Measurements from ENCODE around the gene ZNF672.
A peak's percentile ranks its signal among the peaks of the same experiment; 100 is the strongest.
"Not testable (repeated sequence)": the region's sequence is repeated elsewhere in the genome, so short reads cannot be mapped to it uniquely, and the experiment has no call there.

The ZNF672 gene

GRCh38 chr1:248857201-248857600, 19.2 kb downstream of the ZNF672 start:
- DNase-seq, result no peak

DNA sequence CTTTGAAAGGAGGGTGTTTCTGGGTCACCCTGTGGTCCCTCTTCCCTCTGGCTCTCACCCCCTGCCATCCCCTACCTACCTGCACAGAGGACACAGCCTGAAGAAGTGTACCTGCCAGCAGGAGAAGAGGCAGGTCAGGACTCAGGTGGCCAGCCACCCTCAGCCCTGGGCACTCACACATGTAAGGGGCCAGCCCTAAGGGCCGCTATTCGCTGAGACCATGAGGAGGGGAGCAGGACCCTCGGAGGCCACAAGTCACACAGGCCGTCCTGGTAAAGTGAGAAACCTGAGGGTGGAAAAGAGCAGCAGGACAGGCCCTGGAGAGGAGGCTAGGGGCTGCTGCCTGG, 19.7 kb downstream of the ZNF672 start:
- DNase-seq, result no peak

GRCh38 chr1:248858096-248858890, 20.3 kb downstream of the ZNF672 start:
- DNase-seq, result peak; percentile 61 to 73

DNA sequence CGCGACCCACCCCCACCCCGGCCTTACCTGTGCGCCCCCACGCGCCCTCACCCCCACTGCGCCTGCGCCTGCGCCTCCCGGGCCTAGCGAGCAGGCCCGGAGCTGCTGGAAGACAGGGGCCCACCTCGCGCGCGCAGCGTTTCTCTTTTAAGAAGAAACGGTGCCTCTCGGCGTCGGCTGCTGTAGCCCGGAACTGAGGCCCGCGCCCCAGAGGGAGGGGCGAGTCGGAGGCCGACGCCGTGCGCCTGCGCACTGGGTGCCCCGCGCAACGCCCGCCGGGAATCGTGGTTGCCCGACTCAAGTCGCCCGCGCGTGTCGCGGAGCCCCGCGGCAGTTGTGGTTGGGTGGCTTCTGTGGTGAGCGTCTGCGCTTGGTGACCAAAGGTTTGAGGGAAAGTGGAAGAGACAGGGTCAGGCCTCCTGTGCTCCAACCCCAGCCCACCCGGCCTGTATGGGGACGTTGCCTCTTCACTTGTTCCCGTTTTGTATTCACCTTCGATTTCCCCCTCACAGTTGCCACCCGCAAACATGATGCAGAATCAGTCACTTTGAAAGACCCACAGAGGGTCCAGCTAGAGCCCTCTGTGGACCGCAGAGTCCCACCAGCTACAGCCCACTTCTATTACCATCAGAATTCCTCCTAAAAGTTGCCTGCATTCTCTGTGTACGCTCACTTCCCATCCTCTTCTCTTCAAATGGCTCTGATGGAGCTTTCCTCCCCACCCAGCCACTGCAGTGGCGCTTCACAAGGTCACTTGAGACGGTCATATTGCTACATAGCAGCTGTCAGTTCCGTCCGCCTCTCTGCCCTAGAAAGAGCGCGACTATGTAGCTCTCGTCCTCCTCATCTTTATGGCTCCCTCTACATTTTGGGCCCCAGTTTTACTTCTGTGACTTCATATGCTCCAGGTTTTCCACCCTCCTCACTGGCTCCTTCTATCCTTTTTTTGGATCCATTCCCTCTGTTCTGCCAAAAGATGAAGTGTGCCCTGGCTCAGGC, 21.2 kb downstream of the ZNF672 start, which contains the start of gene ZNF692:
TSS of gene ZNF692 (minus strand) at position 195 of the 999 bp plus-strand sequence. CDS start 776 bp downstream, outside the sequence.
- DNase-seq, result peak; percentile 98

DNA sequence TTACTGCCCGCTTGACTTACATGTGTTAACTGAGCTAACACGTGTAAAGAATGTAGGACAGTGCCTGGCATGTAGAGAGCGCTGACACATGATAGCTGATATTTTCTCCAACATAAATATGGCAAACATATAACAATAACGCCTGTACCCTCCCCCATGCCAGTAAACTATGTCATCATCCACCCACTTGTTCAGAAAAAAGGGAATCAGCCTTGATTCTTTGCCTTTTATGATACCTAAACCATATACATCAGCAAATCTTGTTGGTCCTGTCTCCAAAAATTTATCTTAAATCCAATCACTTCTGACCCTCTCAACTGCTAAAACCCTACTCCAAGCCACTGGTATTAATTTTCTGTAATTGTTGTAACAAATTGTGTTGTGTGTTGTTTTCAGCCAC, 22.0 kb downstream of the ZNF672 start:
- DNase-seq, result peak; percentile 33 to 49

DNA sequence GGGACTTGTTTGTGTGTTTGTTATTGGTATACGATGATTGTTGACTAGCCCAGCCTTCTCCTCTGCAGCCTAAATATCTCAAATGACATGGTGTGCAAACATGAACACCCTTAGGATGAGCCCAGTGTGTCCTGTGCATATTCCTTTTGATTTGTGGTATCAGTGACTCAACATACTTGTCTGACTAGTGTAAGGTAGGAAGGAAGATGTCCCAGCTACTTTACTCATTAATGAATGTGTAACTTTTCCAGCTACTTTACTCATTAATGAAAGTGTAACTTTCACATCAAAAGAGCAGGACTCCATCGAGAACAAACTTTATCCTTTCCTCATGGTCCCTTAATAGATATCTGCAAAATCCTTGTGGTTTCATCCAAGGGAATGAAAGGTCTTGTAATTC, 23.6 kb downstream of the ZNF672 start:
- DNase-seq, result no peak

DNA sequence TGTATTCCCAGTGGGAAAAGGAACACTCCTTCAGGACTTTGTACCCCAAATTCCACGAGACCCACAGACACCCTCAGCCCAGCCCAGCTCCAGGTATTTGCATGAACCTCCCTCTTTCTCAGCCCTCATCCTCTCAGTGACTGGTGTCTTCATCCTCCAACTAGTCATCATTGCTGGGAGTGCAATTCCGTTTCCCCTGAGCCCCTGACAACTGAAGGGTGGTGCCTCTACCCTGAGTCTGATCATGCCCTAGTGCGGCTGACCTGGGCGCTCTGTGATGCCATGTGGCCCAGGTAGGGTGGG, 24.6 kb downstream of the ZNF672 start:
- no peak for DNase-seq

DNA sequence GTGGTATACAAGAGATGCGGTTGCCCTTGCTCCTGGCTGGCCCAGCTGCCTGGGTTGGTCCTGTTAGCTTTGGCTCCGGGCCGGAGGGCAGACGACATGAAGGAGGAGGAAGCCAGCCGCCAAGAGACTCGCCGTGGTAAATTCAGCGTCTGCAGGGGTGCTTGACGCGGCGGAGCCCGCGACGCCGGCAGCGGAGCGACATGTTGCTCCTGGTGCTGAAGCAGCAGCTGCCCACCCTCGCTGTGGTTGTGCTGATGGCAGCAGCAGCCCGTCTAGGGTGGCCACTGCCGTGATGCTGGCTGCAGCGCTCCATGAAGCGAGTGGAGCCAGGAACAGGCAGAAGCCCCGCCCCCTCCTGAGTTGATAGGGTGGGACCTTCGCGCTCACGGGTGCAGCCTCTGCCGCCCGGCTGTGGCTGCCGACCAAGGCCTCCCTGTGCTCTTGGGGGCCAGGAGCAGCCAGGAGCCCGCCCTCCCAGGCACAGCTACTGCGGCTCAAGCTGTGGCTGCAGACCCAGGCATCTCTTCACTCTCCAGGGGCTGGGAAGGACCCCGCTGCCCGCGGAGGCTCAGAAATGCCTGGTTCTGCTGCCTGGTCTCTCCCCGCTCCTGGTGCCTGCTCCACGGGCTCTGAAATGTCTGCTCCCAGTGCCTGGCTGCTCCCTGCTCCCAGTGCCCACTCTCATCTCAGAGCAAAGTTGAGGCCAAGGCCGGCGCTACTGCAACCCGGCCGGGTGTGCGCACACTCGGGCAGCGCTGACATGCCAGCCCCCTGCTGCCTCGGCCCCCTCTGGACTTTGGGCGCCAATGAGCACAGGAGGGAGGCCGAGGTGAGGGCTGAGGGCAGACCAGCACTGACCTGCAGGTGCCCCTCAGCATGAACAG, 25.2 kb downstream of the ZNF672 start:
- peak; percentile 51 to 74 for DNase-seq

- DNase-seq, result no peak
These were observed 33.9 kb downstream of the ZNF672 start for GRCh38 chr1:248871837-248872401.

- DNase-seq, result peak; percentile 42 to 53
These were observed 34.9 kb downstream of the ZNF672 start for GRCh38 chr1:248872752-248873408.

DNA sequence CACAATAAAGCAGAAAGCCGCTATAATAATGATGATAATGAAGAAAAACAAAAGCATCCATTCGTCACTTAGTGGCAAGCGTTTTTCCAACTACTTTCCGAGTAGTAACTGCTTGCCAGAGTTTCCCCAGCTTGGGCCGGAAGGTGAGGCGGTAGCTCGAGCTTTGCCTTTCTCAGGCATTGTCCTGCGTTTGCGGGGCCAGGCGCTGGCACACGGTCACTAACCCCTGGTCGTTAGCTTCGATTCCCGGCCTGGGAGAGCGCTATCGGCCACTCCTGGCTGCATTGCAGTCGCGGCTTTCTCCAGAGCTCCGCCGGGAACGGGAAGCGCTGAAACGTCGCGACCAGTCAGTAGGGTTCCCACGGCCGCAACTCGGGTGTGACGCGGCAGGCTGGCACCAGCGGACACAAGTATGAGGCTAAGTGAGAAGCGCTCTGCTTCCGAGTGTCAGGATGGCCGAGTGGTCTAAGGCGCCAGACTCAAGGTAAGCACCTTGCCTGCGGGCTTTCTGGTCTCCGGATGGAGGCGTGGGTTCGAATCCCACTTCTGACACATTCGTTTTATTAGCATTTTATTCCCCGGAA, 35.5 kb downstream of the ZNF672 start:
- DNase-seq, result peak; percentile 96 to 97

DNA sequence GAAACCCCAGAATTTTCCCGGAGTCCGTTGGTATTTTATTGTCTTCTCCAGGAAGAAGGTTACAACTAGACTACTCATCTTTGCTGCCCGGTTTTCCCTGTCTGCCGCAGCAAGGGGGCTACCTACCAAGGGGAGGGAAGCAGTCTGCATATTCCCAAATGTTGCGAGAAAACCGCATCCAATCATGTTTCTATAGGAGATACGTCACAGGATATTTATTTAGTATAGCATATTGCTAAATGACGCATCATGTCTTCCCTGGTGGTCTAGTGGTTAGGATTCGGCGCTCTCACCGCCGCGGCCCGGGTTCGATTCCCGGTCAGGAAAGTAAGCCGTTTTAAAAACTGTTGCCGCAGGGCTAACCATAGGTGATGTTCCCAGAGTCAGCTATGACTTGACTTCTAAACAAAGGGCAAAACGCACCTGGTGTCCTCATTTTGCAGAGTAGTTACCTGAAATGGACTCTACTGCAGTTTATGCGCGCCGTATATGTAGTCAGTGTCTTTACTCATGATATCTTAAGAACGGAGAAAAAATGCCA, 36.0 kb downstream of the ZNF672 start:
- peak; percentile 80 to 90 for DNase-seq

DNA sequence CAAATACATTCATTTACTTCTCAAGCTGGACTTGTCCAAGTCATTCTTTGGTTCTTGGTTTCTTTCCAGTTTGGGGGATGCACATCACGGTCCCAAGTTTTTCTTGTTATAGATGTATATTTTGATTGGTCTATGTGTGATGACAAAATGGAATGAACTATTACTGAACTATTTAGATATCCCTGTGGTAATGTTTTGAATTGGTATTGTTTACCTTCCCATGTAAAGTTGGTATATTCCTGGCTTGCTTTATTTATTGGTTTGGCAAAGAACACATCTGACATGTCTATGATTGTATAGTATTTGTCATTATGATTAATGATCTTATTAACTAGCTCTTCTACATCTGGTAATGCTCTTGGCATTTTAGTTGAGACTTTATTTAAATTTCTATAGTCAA, 43.2 kb downstream of the ZNF672 start:
- DNase-seq, result no peak

DNA sequence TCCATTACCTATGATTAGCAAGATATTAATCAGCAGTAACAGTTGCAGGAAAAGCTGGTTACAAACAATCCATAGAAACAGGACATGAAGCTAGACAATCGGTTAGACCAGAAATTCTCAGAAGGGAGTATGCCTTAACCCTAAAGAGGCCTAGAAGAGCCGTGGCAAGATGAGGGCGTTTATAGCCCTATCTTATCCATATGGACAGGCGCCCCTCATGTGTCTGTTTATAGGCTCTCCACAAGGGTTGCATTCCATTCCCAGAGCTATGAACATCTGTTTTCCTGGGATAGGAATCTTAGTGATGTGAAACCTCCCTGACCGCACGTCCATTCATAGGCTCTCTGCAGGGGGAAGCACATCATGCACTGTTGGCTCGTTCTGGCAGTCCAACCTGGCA, 44.4 kb downstream of the ZNF672 start:
- not testable (repeated sequence) for DNase-seq

DNA sequence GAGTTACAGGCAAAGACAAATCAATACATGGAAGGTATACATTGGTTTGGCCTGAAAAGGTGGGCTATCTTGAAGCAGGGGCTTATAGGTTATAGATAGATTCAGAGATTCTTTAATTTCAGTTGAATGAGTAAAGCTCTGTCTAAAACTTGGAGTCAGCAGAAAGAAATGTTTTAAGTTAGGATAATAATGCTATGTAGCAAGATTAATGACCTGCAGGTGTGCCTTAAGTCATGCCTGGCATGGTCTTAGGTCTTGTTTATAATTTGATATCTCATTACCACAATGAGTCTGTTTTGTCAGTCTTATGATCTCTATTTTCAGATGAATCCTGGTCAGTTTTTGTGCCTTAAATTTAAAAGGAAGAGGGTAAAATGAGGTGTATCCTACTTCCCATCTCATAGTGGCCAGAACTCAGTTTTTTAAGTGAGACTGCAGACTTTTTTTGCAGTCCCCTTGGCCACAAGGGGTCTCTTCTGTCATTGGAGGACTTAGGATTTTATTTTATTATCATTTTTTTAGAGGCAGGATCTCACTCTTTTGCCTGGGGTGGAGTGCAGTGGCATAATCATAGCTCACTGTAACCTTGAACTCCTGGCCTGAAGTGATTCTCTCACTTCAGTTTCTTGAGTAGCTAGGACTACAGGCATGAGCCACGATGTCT, 46.7 kb downstream of the ZNF672 start:
- DNase-seq, result no peak

- DNase-seq, result no peak
These were observed 47.6 kb downstream of the ZNF672 start for GRCh38 chr1:248885646-248886045.

DNA sequence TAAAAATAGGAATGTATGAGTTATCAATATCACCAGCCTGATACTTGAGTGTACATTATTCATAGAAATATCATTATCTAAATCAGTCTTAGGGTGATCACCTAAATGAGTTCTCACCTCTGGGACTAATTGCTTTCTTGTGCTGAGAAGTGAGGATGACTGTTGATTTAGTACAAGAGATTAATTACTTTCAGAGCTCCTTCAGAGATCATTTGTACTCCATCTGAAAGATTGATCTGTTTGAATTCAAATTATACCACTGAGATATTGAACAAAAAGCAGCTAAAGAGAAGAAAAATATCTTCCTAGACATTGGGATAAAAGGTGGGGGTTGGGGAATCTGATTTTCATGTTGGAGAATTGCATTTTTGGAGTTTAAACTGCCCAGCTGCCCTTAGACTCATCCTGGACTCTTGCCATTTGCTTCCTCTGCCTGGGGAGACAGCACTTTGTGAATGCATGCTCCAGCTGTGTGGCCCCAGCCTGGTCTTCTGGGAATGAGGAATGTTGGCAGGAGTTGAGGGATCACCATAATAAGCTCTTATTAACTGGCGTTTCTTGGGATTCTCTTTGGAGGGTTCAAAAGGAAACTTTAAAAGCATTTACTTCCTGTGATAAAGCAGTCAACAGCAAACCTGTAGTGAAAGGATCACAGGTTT, 48.3 kb downstream of the ZNF672 start:
- DNase-seq, result no peak

DNA sequence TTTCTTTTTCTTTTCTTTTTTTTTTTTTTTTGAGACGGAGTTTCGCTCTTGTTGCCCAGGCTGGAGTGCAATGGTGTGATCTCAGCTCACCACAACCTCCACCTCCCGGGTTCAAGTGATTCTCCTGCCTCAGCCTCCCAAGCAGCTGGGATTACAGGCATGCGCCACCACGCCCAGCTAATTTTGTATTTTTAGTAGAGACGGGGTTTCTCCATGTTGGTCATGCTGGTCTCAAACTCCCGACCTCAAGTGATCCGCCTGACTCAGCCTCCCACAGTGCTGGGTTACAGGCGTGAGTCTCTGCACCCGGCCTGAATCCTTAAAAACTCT, 51.9 kb downstream of the ZNF672 start:
- DNase-seq, result not testable (repeated sequence)

- DNase-seq, result no peak
These were observed 52.8 kb downstream of the ZNF672 start for GRCh38 chr1:248890549-248891498.
